ENCODE data around the gene BRD1. TPM values are rescaled to one million over a fixed set of nuclear protein-coding genes. Genes with fewer than 3 reads are reported as not detected.

Gene BRD1
- total and polyA plus RNA-seq, 3 donors from 2014 or later, result 113 to 122 (median 114) TPM

- TF ChIP-seq, protein P1, sequence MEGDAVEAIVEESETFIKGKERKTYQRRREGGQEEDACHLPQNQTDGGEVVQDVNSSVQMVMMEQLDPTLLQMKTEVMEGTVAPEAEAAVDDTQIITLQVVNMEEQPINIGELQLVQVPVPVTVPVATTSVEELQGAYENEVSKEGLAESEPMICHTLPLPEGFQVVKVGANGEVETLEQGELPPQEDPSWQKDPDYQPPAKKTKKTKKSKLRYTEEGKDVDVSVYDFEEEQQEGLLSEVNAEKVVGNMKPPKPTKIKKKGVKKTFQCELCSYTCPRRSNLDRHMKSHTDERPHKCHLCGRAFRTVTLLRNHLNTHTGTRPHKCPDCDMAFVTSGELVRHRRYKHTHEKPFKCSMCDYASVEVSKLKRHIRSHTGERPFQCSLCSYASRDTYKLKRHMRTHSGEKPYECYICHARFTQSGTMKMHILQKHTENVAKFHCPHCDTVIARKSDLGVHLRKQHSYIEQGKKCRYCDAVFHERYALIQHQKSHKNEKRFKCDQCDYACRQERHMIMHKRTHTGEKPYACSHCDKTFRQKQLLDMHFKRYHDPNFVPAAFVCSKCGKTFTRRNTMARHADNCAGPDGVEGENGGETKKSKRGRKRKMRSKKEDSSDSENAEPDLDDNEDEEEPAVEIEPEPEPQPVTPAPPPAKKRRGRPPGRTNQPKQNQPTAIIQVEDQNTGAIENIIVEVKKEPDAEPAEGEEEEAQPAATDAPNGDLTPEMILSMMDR (IDR thresholded peaks at IDR 0.05), result no peak
- no peak for TF ChIP-seq POLR2A (IDR thresholded peaks at IDR 0.05)
- WGBS, 2 donors, result 87 to 92% methylated on average over 29 of the region's 29 CpGs
- H3K27me3 ChIP-seq, result no peaks in the 10 kb centered on the region
- no peak overlapping the region for H3K4me3 ChIP-seq
- no peaks in the 10 kb centered on the region for H3K9me3 ChIP-seq
- intact Hi-C loops (cut with DNase I; ENCODE audit: low total_unique reads), result no loop called here
- no peak overlapping the region for H3K27ac ChIP-seq
- no peak for DNase-seq
- peaks cover 2% of the 10 kb centered on the region for H3K4me1 ChIP-seq
- no peaks in the 10 kb centered on the region for H3K36me3 ChIP-seq (ENCODE audit: low read depth, missing control alignments)
These were observed 34.2 kb upstream of the BRD1 start for GRCh38 chr22:49861642-49862495.

DNA sequence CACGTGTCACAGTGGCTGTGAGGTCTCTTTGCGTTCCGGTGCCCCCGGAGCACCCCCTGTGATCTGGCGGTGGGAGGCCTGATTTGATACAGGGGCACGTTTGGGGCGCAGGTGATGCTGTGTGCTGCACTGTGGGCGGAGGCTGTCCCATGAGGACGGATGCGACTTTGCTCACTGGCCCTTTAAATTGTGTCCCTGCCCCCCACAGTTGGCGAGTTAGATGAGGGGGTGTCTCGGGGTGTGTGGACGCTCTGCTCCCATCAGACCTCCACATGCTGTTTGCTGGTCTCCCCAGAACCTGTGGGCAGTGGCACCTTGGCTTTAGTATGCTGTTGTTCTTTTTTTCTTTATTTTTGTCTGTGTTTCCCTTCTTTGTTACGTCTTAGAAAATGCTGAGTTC is 31.2 kb upstream of the BRD1 start:
- TF ChIP-seq, protein P1 (IDR thresholded peaks at IDR 0.05), result no peak
- no peak for TF ChIP-seq POLR2A (IDR thresholded peaks at IDR 0.05)

GRCh38 chr22:49856766-49857618 is 29.3 kb upstream of the BRD1 start:
- Histone ChIP-seq H3K4me3 (no peak overlapping the region), H3K27ac (no peak overlapping the region), H3K27me3 (no peaks in the 10 kb centered on the region), H3K4me1 (peaks cover 15% of the 10 kb centered on the region), H3K36me3 (ENCODE audit: low read depth, missing control alignments) (no peaks in the 10 kb centered on the region), H3K9me3 (no peaks in the 10 kb centered on the region)
- intact Hi-C loops (cut with DNase I; ENCODE audit: low total_unique reads), result no loop called here
- TF ChIP-seq, protein P1 (IDR thresholded peaks at IDR 0.05), result no peak
- no peak for TF ChIP-seq POLR2A (IDR thresholded peaks at IDR 0.05)
- no peak for DNase-seq
- 61 to 90% methylated on average over 16 to 19 of the region's 31 CpGs for WGBS, 2 donors

More for the DNA sequence above, 31.2 kb upstream of the BRD1 start:
- Histone ChIP-seq H3K27ac (no peak overlapping the region), H3K27me3 (no peaks in the 10 kb centered on the region), H3K4me1 (peaks cover 15% of the 10 kb centered on the region), H3K9me3 (no peaks in the 10 kb centered on the region), H3K4me3 (no peak overlapping the region), H3K36me3 (ENCODE audit: low read depth, missing control alignments) (no peaks in the 10 kb centered on the region)
- 84 to 92% methylated on average over 13 to 14 of the region's 14 CpGs for WGBS, 2 donors
- intact Hi-C loops (cut with DNase I; ENCODE audit: low total_unique reads), result no loop called here
- DNase-seq, result no peak

DNA sequence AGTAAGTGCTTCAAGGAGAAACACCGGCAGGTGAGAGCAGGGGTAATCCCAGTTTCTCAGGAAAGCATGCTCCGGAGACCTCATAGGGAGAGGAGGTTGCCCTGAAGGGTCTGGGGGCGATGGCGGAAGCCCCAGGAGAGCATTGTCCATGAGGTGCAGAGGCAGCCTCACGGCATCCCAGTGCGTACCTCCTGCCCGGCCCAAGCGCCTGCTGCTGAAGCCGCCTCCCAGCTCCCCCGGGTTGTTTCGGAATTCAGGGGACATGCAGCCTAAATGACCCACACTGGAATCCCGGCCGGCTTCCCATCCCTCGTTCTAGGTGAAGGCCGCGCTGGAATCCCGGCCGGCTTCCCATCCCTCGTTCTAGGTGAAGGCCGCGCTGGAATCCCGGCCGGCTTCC is 28.7 kb upstream of the BRD1 start:
- H3K4me1 ChIP-seq, result peaks cover 15% of the 10 kb centered on the region
- DNase-seq, result no peak
- WGBS, 2 donors, result 45 to 70% methylated on average over 13 to 14 of the region's 23 CpGs
- H3K36me3 ChIP-seq (ENCODE audit: low read depth, missing control alignments), result no peaks in the 10 kb centered on the region
- H3K27me3 ChIP-seq, result no peaks in the 10 kb centered on the region
- H3K9me3 ChIP-seq, result no peaks in the 10 kb centered on the region
- TF ChIP-seq POLR2A (IDR thresholded peaks at IDR 0.05), result no peak
- TF ChIP-seq, protein P1 (IDR thresholded peaks at IDR 0.05), result no peak
- H3K4me3 ChIP-seq, result no peak overlapping the region
- intact Hi-C loops (cut with DNase I; ENCODE audit: low total_unique reads), result no loop called here
- H3K27ac ChIP-seq, result no peak overlapping the region
